HG03139 (cell line): ENCODE results near the gene ARF6.
"Not testable (repeated sequence)": the region's sequence is repeated elsewhere in the genome, so short reads cannot be mapped to it uniquely, and the experiment has no call there.

Experiments used
- ATAC-seq: cut with Tn5 transposase; IDR thresholded peaks from one replicate; pipeline ENCODE4 v1.9.1; 2021; ENCODE audit not compliant: unreplicated experiment

Gene ARF6

DNA sequence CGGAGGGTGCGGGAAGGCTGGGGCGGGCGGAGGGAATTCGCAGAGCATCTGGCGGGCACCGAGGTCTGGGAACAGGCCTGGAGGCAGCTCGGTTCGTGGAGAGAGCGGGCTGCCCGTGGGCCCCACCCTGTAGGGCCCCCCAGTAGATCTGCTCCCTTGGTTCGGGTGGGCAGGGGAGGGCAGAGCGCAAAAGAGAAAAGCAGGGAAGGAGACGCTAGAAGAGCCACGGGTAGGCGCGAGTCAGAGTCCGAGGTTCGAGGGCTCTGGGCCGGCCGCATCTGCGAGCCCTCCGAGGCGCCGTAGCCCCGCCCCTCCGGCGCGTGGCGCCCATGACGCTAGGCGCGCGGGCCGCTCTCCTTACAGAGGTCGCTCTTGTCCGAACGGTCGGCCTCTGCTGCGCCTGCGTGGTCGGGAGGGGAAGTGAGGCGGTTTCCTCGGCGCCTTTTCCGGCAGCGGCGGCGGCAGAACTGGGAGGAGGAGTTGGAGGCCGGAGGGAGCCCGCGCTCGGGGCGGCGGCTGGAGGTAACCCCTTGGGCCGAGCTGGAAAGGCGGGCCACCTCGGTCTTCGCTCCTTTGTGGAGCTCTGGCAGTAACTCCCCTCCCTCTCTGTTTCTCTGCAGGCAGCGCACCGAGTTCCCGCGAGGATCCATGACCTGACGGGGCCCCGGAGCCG, at the start of gene ARF6:
ARF6 (plus strand) TSS at position 447 of the 673 bp plus-strand sequence. CDS start 655 bp downstream, outside the sequence.
- ATAC-seq = peak; percentile 84

DNA sequence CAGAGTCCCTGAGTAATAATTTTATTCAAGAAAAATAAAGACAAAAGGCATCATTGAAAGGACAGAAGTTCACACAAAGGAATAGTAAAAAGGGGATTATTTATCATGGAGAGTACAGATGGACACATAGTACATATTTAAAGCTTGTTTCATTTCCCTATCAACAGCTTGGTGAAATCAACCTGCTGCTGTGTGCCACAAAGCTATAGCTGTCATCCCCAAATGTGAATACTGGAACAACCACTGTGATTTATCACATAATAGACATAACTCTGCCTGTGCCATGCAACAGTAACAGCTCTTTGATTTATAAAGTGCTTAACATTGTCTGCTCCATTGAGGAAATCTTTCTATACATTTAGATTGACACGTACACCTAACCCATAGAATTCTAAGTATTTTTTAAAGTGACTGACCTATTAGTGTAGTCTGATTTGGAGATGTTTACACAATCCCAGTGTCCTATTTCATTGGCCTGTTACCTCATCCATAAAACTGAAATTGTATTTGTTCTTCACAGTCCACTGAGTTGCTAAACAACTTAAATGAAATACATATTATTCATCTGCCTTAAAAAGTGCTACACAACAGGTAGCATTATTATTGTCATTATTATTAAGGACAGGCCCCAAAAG, 43.6 kb upstream of the ARF6 start:
- ATAC-seq = no peak

DNA sequence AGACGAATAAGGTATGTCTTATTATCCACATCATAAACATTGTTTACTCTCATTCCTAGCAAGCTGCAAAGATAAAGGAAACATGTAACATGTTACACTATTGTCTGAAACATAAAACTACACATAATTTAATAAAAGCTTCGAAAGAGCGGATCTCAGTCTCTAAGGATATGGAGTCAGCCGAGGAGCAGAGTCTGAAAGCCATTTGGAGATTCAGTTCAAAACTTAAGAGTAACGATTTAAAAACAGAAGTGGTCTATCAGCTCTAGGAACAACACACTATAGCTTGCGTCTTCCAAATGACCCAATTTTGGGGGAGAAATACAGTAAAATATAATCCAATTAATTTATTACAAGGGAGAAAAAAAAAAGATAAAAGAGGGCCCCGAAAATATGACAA, 41.1 kb upstream of the ARF6 start:
- ATAC-seq = no peak

DNA sequence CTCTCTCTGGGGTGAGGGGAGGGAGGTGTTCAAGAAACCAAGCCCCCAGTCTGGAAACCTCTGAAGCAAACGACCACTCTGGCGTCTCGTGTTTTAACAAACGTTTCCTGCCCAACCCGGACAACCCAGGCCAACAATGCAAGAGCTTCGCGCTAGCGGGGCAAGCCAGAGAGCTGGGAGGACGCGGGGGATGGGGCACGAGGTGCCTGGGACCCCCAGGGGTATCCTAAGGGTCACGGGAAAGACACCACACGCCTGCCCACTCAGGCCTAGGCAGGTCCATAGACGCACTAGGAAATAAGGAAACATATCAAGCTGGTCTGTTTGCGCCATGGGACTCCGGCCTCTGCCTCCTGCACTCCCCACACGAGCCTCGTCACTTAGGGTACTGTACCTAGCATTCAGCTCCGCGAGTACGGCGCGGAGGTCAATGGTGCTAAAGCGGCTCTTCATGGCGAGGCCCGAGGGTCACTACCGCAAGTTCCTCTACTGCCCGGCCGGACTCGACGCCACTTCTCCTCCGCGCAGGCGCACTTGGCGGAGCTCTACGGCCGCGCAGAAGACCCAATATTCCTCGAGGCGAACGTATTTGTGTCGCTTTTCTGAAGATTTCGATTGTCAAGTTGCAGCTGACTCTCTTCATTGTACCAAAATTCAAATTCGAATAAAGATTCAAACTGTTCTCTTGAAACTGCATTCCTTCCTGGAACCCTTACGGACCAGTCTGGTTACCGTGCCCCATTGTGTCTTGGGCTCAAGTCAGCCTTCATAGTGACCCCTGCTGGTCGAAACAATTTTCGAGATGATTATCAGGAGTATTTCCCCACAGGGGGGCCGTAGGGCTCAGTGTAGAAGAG, 40.4 kb upstream of the ARF6 start, which contains the start of gene NEMF:
NEMF (minus strand) TSS at position 488 of the 857 bp plus-strand sequence; CDS start at position 453, 35 bp downstream.
- ATAC-seq = peak; percentile 69

DNA sequence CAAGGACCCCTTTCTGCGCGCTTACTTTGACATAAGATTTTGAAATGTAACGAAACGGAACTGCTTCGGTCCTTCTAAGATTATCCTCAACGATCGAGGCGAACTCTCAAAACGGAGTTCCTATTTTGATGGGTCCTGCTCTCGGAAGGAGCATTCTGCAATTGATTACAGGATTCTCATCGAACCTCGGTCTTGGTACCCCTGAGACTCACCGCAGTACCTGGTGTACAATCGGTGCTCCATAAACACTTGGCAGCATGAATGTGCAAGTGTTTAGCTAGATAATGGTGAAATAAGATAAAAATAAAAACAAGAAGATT, 39.8 kb upstream of the ARF6 start:
- ATAC-seq = no peak

DNA sequence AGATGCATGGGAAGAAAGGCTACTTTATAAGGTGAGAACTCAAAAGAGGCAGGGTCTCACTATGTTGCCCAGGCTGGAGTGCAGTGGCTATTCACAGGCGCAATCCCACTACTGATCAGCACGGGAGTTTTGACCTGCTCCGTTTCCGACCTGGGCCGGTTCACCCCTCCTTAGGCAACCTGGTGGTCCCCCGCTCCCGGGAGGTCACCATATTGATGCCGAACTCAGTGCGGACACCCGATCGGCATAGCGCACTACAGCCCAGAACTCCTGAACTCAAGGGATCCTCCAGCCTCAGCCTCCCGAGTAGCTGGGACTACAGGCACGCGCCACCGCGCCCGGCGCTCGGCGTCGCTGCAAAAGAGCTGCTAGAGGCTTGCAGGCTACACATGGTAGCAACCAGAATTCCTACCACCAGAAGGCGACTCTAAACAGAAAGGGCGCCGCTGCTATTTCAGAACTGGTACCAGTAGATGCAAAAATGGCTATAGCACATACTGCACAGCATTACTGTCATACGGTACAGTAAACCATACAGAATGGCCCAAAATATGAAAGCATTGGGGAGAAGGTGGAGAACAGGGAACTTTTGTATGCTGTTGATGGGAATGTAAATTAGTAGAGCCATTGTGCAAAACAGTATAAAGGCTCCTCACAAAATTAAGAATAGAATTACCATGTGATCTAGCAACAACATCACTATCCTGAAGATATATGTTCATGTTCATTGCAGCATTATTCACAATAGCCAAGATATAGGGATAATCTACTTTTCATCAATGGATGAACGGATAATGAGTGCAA, 39.1 kb upstream of the ARF6 start:
- peak; percentile 36 for ATAC-seq

DNA sequence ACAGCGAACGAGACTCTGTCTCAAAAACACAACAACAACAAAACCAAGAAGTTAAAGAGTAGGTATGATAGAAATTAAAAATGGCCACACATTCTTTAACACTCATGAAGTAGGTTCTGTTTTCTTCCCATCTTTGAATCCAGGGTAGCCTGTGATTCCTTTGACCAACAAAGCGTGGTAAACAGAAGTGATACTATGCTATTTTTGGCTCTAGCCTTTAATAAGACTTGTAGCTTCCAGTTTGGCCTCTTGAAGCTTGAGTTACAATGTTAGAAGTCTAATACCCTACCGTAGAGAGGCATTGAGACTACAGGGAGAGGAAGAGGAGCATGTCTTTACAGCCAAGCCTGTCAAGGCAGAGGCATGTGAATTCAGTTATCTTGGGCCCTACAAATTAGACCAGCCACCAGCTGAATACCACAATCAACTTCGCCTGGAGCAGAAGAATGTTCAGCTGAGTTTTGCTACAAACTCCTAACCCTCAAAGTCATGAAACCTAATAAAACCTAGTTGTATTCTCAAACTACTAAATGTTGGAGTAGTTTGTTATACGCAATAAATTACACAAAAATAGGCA, 35.4 kb upstream of the ARF6 start:
- ATAC-seq = no peak

DNA sequence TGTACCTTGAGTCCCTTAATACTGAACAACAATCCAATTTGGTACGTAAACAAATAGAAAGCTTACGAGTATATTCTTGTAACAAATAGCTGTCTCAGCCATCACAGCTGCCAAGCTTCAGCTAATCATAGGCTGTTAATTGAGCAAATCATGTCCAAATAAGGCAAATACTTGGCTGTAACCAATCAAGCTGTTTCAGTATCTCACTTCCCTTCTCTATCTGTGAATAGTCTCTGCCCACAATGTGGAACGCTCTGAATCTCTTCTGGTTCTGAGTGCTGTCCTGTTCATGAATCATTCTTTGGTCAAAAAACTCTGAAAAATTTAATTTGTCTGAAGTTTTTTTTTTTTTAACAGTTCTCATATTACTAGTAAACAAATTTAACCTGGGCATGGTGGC, 34.5 kb upstream of the ARF6 start:
- no peak for ATAC-seq

DNA sequence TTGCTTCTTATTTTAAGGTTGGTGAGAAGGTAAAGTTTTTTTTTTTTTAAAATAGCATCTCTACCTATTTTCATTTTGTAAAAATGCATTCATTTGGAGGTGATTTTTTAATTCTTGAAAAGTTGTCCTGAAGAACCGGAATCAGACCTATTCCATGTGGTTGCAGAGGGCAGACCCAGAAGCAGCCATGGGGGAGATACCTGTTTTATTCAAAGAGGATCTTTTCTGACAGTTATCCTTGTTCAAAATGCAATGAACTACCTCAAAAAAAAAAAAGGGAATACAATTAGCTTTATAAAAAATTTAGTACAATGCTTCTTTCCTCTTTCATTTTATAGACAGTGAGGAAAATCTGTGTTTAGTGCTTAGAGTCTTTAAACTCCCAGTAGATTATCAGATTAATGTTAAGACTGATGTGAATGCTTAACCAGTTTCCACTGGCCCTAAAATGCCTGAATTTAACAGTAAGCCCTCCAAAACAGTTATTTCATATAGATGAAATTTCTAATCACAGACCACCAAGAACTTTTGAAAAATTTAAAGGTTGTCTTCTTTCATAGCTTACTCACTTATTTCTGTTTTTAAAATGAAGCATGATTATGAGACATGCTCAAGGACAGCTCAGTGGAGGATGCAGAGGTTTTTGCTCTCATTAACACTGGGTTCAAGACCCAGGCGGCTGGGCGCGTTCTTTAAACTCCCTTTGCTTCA, 31.7 kb upstream of the ARF6 start:
- no peak for ATAC-seq

DNA sequence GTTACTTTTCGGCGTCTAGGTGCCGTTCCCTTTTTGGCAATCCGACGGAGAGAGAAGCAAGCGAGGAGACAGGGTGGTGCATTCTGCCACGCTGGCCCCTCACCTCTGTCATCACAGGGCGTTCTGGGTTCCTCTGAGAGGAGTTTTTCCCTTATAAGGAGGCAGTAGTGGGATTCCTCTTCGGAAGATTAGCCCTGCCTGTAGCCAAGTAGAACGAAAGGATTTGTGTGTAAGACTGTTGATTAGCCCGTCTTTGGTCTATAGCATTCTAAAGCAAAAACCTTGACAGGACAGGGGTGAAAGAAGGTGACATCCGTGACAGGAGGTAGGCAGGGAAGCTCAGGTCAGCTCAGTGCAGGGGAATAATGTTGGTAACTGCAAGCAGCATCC, 31.2 kb upstream of the ARF6 start:
- ATAC-seq = no peak

DNA sequence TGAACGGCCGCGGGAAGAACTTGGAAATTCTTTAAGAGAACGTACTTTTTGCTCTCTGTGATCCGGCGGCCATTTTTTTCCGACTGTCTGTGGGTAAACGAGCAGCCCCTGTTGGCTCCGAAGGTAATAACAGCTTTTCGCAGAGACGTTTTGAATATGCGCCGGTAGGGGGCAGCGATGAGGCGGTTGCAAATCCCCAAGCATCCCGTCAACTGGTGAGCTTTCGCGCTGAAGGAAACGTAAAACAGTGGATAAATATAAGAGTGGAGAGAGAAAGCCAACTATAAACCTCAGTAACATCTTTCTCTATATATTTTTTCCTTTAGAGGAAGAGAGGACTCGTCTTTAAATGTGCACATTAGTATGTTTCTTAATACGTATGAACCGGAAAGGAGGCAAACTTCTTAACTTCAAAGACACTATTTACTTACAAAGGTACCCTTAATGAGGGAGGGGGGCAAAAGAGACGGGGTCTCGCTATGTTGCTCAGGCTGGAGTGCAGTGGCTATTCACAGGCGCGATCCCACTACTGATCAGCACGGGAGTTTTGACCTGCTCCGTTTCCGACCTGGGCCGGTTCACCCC, 30.7 kb upstream of the ARF6 start:
- peak; percentile 16 for ATAC-seq

DNA sequence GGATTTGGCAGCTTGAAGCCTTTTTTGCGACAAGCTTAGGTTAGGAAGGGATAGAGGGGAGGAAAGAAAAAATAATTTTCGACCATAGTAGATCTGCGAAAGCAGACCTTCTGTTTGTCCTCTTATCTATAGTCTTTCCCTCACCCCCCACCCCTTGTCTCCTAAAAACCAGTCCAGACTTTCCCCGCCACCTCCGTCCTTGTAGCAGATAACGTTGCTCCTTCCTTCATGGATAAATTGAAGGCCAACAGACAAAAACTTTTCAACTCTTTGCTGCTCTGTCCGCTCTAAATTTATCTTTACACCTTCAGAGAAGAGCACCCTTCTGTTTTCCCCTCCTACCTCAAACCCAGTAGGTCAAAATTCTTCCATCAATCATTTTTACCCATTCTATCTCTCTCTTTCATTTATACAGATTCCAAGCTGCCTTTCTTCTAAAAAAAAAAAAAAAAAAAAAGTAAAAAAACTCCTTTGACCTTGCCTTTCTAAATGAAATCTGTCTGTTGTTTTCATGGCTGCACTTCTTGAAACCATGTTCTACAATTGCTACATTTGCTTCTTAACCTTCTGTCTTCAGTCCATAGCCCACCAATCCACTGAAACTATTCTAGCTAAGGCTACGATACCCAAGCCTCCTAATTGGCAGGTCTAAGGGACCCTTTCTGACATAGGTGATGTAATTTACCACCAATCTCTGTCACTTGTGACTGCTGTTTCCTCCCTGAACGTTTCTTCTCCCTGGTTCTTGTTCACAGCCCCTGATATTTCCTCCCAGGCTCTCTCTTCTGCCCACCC, 29.2 kb upstream of the ARF6 start:
- no peak for ATAC-seq

DNA sequence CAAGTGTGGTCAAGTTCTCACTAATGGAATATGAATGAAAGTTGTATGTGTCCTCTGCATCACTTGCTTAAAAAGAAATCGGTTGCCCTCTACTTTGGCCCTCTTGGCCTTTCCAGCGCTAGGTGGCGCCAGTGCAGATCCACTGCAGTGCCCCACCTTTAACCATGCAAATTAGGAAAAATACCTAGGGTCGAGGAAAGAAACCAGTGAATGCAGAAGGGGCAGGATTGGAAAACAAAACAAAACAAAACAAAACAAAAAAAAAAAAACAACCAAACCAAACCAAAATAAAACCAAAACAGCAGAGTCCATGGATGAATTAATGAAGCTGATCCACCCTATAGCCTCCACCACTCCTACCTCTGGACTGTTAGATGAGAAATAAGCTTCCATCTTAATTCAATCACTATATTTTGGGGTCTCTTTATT, 27.4 kb upstream of the ARF6 start:
- no peak for ATAC-seq

DNA sequence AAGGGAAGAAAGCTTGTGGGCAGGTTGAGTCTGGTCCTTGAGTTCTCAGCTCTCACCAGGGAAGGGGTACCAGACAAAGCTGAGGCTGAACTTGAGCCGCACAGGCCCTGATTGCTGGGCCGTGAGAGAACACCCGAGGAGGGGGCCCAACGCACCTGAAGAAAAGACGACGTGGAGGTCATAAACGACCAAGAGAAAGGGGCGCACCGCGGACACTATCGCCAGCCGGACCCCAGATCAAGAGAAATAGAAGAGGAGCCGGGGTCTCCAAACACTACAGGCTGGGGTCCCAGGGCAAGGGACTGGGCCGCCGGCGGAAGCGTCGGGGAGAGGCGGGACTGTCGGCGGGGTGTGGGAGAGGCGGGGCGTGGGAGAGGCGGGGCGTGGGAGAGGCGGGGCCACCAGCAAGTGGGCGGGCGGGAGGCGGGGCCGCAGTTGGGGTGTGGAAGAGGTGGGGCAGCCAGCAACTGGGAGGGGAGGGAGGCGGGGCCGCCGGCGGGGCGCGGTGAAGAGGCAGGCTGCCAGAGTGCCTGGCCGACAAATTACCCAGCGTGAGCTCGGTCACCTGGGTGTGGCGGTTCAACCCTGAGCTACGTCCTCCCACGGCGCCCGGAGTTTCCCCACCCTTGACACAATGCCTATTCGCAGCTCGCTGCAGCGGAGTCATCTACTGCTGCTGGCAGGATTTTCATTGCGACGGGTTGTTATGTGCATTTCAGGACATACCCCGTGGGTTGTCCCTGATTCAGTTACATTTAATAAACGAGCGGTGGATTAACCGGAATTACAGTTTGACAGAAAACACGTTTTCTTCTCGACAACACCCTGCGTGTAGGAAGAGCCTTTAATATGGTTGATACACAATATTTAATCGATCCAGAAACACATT, 24.8 kb upstream of the ARF6 start:
- ATAC-seq = peak; percentile 79

DNA sequence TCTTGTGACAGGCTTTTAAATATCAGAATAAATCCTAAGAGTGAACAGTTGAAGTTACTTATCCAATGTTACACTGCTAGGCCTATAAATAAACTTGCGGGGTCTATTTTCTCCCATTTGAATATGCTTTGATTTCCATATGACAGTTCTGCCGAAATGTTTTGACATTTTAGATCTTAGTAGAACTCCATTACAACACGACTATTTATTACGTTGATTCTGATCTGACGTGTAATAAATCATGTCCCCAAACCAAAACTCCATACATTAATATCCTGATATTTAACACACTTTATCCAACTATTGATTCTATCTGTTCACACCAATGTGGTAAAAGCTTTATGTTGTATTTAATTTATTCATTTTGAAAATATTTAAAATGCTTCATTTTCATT, 24.2 kb upstream of the ARF6 start:
- no peak for ATAC-seq

DNA sequence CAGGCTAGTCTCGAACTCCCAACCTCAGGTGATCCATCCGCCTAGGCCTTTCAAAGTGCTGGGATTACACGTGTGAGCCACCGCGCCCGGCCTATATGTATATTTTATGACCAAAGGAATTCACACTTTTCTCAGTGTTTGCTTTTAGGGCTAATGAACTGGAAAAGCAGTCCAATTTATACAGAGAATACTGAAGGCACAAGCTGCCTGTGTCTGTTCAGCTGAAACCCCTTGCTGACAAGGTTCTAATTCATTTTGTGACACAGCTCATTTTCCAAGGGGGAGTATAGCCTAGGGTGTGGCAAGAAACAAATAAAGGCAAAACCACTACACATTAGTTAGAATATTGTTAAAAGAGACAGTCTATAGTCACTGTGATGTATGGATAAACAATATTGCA, 22.0 kb upstream of the ARF6 start:
- no peak for ATAC-seq

DNA sequence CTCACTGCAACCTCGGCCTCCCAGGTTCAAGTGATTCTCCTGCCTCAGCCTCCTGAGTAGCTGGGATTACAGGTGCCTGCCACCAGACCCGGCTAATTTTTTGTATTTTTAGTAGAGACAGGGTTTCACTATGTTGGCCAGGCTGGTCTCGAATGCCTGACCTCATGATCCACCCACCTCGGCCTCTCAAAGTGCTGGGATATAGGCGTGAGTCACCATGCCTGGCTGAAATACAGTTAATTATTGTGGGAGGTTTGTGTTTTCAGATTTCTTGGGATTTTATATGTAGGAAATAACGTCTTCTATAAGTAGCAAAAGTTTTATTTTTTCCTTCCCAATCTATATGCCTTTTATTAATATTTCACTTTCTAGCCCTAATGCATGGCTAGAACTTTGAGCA, 19.3 kb upstream of the ARF6 start:
- ATAC-seq = not testable (repeated sequence)

DNA sequence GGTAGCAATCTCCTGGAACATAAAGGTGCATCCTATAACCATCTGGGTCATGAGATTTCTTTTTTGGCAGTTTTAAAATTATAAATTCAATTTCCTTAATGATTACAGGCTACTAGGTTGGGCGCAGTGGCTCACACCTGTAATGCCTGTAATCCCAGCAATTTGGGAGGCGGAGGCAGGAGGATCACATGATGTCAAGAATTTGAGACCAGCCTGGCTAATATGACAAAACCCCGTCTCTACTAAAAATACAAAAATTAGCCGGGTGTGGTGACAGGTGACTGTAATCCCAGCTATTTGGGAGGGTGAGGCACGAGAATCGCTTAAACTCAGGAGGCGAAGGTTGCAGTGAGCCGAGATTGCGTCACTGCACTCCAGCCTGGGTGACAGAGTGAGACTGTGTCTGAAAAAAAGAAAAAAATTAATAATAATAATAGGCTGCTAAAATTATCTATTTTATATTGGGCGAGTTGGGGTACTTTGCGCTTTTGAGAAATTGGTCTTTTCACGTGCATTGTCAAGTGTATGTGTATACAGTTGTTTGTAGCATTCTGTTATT, 17.2 kb upstream of the ARF6 start:
- no peak for ATAC-seq
